Endothelial cell of umbilical vein (primary cell): Measurements from ENCODE around the gene KCNJ6. TPM values are rescaled to one million over a fixed set of nuclear protein-coding genes. Genes with fewer than 3 reads are reported as not detected.
"Not testable (repeated sequence)": the region's sequence is repeated elsewhere in the genome, so short reads cannot be mapped to it uniquely, and the experiment has no call there.

Experiments used
- BruUV-seq: library from RNA; stranded (reverse); fragments of 400-500 nt; replicated peaks from 2 replicates; lab custom pipeline; 2021; lab: Mats Ljungman, UMichigan
- CTCF ChIA-PET: fragments of 300-600, 350-600 bp; sonication (Branson Sonifier 250); formaldehyde crosslinking; loops from one replicate; lab custom pipeline; 2021; ENCODE audit warnings: antibody characterized with exemption, inconsistent platforms; lab: Charles Lee
- POLR2A ChIA-PET: fragments of 300-600, 350-600 bp; sonication (Branson Sonifier 250); formaldehyde crosslinking; loops from one replicate; lab custom pipeline; 2021; ENCODE audit warnings: antibody characterized with exemption, inconsistent platforms; lab: Charles Lee
- DNase-seq: peaks from one replicate; pipeline ENCODE4 v3.0.0-alpha.2; 2011; ENCODE audit warnings: low read depth, low spot score
- FAIRE-seq: peaks from 2 replicates; lab custom pipeline; 2011; peaks lifted over from hg19 to GRCh38; lab: Jason Lieb, UNC
- H2AFZ ChIP-seq: 2 replicates; pipeline ENCODE4 v1.6.0; 2012; ENCODE audit warnings: low read depth, low read length, control low read depth, inconsistent platforms
- H3K27ac ChIP-seq: 2 replicates; pipeline ENCODE4 v1.5.1; 2011; ENCODE audit warnings: low read depth, mild to moderate bottlenecking, control low read depth, low read length, moderate library complexity; ENCODE audit not compliant: insufficient read depth
- H3K27me3 ChIP-seq, 2 experiments: 2 replicates each; pipeline versions ENCODE4 v1.6.0 to v1.6.1; 2011; ENCODE audit warnings: low read length in 2 of 2, mixed read lengths in 1 of 2; ENCODE audit not compliant: control insufficient read depth in 2 of 2, insufficient read depth in 2 of 2
- H3K36me3 ChIP-seq, 2 experiments: 2 replicates in 1 of 2; 3 replicates in 1 of 2; pipeline ENCODE4 v1.5.1; 2011; ENCODE audit warnings: low read length in 2 of 2, mild to moderate bottlenecking in 1 of 2, moderate library complexity in 1 of 2; ENCODE audit not compliant: control insufficient read depth in 2 of 2, insufficient read depth in 2 of 2; ENCODE audit errors: extremely low read depth in 1 of 2
- H3K4me1 ChIP-seq: 3 replicates; pipeline ENCODE4 v1.5.1; 2011; ENCODE audit warnings: mild to moderate bottlenecking, low read length; ENCODE audit not compliant: control insufficient read depth, insufficient read depth; ENCODE audit errors: extremely low read depth
- H3K4me2 ChIP-seq: 2 replicates; pipeline ENCODE4 v1.6.1; 2011; ENCODE audit warnings: low read length, control low read depth, mixed read lengths; ENCODE audit not compliant: insufficient read depth
- H3K4me3 ChIP-seq, 3 experiments: fragments of 200-600 bp in 1 of 3; sonication (generic), shearing (Covaris generic) in 1 of 3; replicated peaks in 1 of 3; 2 replicates each; pipeline ENCODE4 v1.5.1; 2011 to 2016; ENCODE audit warnings: control low read depth in 3 of 3, low read length in 3 of 3, mild to moderate bottlenecking in 2 of 3, inconsistent platforms in 1 of 3, low read depth in 1 of 3, moderate library complexity in 1 of 3; ENCODE audit not compliant: insufficient read depth in 1 of 3
- H3K79me2 ChIP-seq: 2 replicates; pipeline ENCODE4 v1.6.0; 2012; ENCODE audit warnings: low read length, inconsistent platforms; ENCODE audit not compliant: control insufficient read depth, insufficient read depth
- H3K9ac ChIP-seq: replicated peaks from 2 replicates; pipeline ENCODE3; 2011; ENCODE audit warnings: low read length, control low read depth; ENCODE audit not compliant: insufficient read depth; ENCODE audit errors: extremely low read depth
- H3K9me1 ChIP-seq: replicated peaks from 3 replicates; pipeline ENCODE4 v1.6.0; 2011; ENCODE audit warnings: mild to moderate bottlenecking, low read length; ENCODE audit not compliant: control insufficient read depth, insufficient read depth; ENCODE audit errors: extremely low read depth
- H3K9me3 ChIP-seq: replicated peaks from 2 replicates; pipeline ENCODE4 v1.5.1; 2012; ENCODE audit warnings: low read length, inconsistent platforms; ENCODE audit not compliant: control insufficient read depth, insufficient read depth
- H4K20me1 ChIP-seq: replicated peaks from 2 replicates; pipeline ENCODE3; 2011; ENCODE audit warnings: mild to moderate bottlenecking, low read length; ENCODE audit not compliant: control insufficient read depth, insufficient read depth; ENCODE audit errors: extremely low read depth
- EZH2 ChIP-seq: IDR thresholded peaks from 2 replicates; pipeline ENCODE4 v1.6.1; 2012; ENCODE audit warnings: borderline replicate concordance, low read depth, mild to moderate bottlenecking, moderate library complexity, low read length, inconsistent platforms; ENCODE audit not compliant: severe bottlenecking
- GATA2 ChIP-seq: IDR thresholded peaks from 2 replicates; pipeline ENCODE4 v1.7.0; 2011; ENCODE audit warnings: low read depth, mild to moderate bottlenecking, moderate library complexity, mixed read lengths, low read length; ENCODE audit not compliant: insufficient read length, insufficient read depth
- JUN ChIP-seq: IDR thresholded peaks from 2 replicates; pipeline ENCODE4 v1.6.1; 2011; ENCODE audit warnings: borderline replicate concordance, low read depth; ENCODE audit not compliant: insufficient read length, insufficient read depth
- MAX ChIP-seq: IDR thresholded peaks from 2 replicates; pipeline ENCODE4 v1.6.1; 2011; ENCODE audit not compliant: insufficient read depth, insufficient read length
- MYC ChIP-seq: IDR thresholded peaks from one replicate; pipeline ENCODE4 v1.6.1; 2011; ENCODE audit warnings: mild to moderate bottlenecking, low read depth, low read length
- dilution Hi-C: fragments of 300-500 bp; cut with MboI; formaldehyde crosslinking; loops from one replicate; pipeline ENCODE4 v1.15.0; 2019; ENCODE audit warnings: low sequenced_read_pairs; ENCODE audit not compliant: extremely low pct_ligation_motif_present
- intact Hi-C: fragments of 100-400 bp; cut with micrococcal nuclease; formaldehyde crosslinking; loops from one replicate; pipeline ENCODE4 v1.10.0; 2022
- polyA plus RNA-seq, 4 experiments: library from polyadenylated mRNA; depleted of rRNA in 3 of 4; stranded (reverse) in 3 of 4; unstranded in 1 of 4; fragments of >200 nt; gene quantifications; 2 replicates each; pipeline versions ENCODE4 v1.2.1 to v1.2.3, GENCODE V29; 2011 to 2012; ENCODE audit warnings: missing spikeins in 1 of 4
- total RNA-seq: library from RNA; stranded (reverse); gene quantifications from 2 replicates; pipeline ENCODE4 v1.2.3, GENCODE V29; 2021

Gene KCNJ6
- total and polyA plus RNA-seq, 2 donors (not counting 3 experiments of a cell fraction or from before 2014, with no cell fraction given): not detected

- H3K27ac ChIP-seq, H3K9me1 ChIP-seq, H3K4me3 ChIP-seq, CTCF ChIA-PET, DNase-seq, H3K9me3 ChIP-seq, H3K36me3 ChIP-seq, H3K4me2 ChIP-seq, POLR2A ChIA-PET, dilution Hi-C loops, H3K79me2 ChIP-seq, FAIRE-seq, H4K20me1 ChIP-seq, H3K27me3 ChIP-seq, BruUV-seq, intact Hi-C loops, H2AFZ ChIP-seq, H3K9ac ChIP-seq, H3K4me1 ChIP-seq: not testable (repeated sequence)
Measured at GRCh38 chr21:37588644-37589043, 327.6 kb downstream of the KCNJ6 start.

- no peaks in the 10 kb centered on the region for H3K27me3 ChIP-seq
- FAIRE-seq (no peak), DNase-seq (no peak)
- intact Hi-C loops (no loop called here), dilution Hi-C loops (no loop called here)
- H3K79me2 ChIP-seq: no peaks in the 10 kb centered on the region
- no TSS peak for BruUV-seq
- no peaks in the 10 kb centered on the region for H3K9me1 ChIP-seq
- ChIA-PET CTCF (no interaction called here), POLR2A (no interaction called here)
- no peak overlapping the region for H2AFZ ChIP-seq
- no peaks in the 10 kb centered on the region for H3K9me3 ChIP-seq
- H3K27ac ChIP-seq: no peak overlapping the region
- H4K20me1 ChIP-seq: no peaks in the 10 kb centered on the region
- H3K9ac ChIP-seq: no peak overlapping the region
- H3K4me3 ChIP-seq: no peak overlapping the region
- H3K36me3 ChIP-seq: no peaks in the 10 kb centered on the region
- TF ChIP-seq GATA2 (no peak), JUN (no peak), MYC (no peak), MAX (no peak), EZH2 (no peak)
- H3K4me2 ChIP-seq: no peak overlapping the region
- H3K4me1 ChIP-seq: no peaks in the 10 kb centered on the region
Measured at GRCh38 chr21:37587635-37588177, 328.6 kb downstream of the KCNJ6 start.
